GM23338 (cell line): ENCODE data around the gene PRM3.

Experiments used
- CREB1 ChIP-seq: fragments of 250-450 bp; sonication (Bioruptor Pico); IDR thresholded peaks from 2 replicates; pipeline ENCODE4 v1.5.0; 2020; ENCODE audit warnings: low read depth, mild to moderate bottlenecking, moderate library complexity
- EZH2 ChIP-seq: fragments of 200-600 bp; sonication (generic); IDR thresholded peaks from one replicate; pipeline ENCODE4 v1.8.0; 2017; ENCODE audit warnings: antibody characterized with exemption, mild to moderate bottlenecking, low read depth; ENCODE audit not compliant: unreplicated experiment
- EZH2phosphoT487 ChIP-seq: fragments of 200-600 bp; sonication (generic); IDR thresholded peaks from one replicate; pipeline ENCODE4 v1.8.1; 2018; ENCODE audit warnings: antibody characterized with exemption; ENCODE audit not compliant: unreplicated experiment
- JUNB ChIP-seq: IDR thresholded peaks from one replicate; pipeline ENCODE4 v1.6.1; 2016; ENCODE audit warnings: antibody characterized with exemption; ENCODE audit not compliant: unreplicated experiment
- NANOG ChIP-seq: IDR thresholded peaks from 2 replicates; pipeline ENCODE4 v1.6.1; 2016; ENCODE audit warnings: antibody characterized with exemption, borderline replicate concordance
- POLR2AphosphoS5 ChIP-seq: IDR thresholded peaks from 2 replicates; pipeline ENCODE4 v1.6.1; 2016; ENCODE audit warnings: antibody characterized with exemption, low read depth
- REST ChIP-seq: IDR thresholded peaks from one replicate; pipeline ENCODE4 v1.6.1; 2018; ENCODE audit warnings: antibody characterized with exemption; ENCODE audit not compliant: unreplicated experiment
- STAT1 ChIP-seq: IDR thresholded peaks from one replicate; pipeline ENCODE4 v1.6.1; 2016; ENCODE audit warnings: antibody characterized with exemption; ENCODE audit not compliant: unreplicated experiment
- ZNF114 ChIP-seq: fragments of 250-450 bp; sonication (Bioruptor Pico); IDR thresholded peaks from 2 replicates; pipeline ENCODE4 v1.5.0; 2020; ENCODE audit warnings: mild to moderate bottlenecking, moderate library complexity
- ZNF331 ChIP-seq: fragments of 250-450 bp; sonication (Bioruptor Pico); IDR thresholded peaks from 2 replicates; pipeline ENCODE4 v1.5.0; 2020; ENCODE audit warnings: low read depth, mild to moderate bottlenecking, moderate library complexity
- ZNF462 ChIP-seq: fragments of 250-450 bp; sonication (Bioruptor Pico); IDR thresholded peaks from 2 replicates; pipeline ENCODE4 v1.5.0; 2020; ENCODE audit warnings: mild to moderate bottlenecking, moderate library complexity
- TF ChIP-seq, protein P1 (sequence below), 2 experiments: fragments of 200-600 bp in 1 of 2; sonication (generic) in 1 of 2; conservative IDR thresholded peaks; 2 replicates each; pipeline versions ENCODE4 v1.5.1 to v1.6.1; 2016 to 2017; ENCODE audit warnings: antibody characterized with exemption in 2 of 2, low read depth in 2 of 2, mild to moderate bottlenecking in 2 of 2, moderate library complexity in 1 of 2
- TF ChIP-seq, protein P2 (sequence below): IDR thresholded peaks from 2 replicates; pipeline ENCODE4 v1.6.1; 2016; ENCODE audit warnings: antibody characterized with exemption

DNA sequence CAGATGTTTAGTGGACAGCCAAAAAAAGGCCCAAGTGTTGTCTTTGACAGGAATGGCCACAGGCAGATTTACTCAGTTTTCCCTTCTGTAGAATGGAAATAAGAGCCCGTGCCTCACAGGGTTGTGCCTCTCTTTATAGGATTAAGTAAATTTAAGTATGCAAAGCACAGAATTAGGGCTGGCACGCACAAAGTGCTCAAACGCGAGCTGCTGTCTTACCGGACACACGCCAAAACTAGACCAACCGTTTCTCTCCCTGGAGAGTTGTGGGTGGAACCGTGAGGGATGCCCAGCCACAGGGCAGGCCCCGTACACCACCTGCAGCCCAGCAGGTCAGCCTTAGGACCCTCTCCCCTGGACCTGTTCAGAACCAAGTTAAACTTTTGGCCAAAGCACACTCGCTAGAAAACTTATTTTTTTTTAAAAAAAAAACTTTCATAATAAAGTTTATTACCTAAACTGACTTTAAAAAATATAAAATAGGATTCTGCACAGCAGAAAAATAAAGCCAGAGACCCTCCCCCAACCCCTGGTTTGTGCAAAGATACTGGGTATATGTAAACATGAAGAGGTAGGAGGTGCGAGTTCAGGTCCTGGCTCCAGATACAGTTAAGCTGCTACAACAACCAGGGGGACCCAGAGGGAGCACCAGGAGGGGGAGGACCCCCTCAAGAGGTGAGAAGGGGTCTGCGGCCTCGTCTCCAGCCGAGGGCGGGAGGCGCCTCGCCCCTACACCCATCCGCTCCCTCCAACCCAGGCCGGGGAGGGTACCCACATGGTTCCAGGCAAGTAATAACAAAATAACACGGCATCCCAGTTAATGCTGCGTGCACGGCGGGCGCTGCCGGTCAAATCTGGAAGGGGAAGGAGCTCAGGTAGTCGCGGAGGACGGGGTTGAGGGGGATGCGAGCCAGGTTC is 19.2 kb downstream of the PRM3 start:
- TF ChIP-seq EZH2phosphoT487 (no peak), EZH2 (no peak), POLR2AphosphoS5 (no peak; the same call in 1 of the 2 replicates), REST (no peak), ZNF462 (no peak), CREB1 (CRISPR knock-in tag) (no peak), JUNB (no peak), STAT1 (no peak), NANOG (no peak), ZNF331 (CRISPR knock-in tag) (no peak), ZNF114 (CRISPR knock-in tag) (no peak)
- TF ChIP-seq, protein P1, sequence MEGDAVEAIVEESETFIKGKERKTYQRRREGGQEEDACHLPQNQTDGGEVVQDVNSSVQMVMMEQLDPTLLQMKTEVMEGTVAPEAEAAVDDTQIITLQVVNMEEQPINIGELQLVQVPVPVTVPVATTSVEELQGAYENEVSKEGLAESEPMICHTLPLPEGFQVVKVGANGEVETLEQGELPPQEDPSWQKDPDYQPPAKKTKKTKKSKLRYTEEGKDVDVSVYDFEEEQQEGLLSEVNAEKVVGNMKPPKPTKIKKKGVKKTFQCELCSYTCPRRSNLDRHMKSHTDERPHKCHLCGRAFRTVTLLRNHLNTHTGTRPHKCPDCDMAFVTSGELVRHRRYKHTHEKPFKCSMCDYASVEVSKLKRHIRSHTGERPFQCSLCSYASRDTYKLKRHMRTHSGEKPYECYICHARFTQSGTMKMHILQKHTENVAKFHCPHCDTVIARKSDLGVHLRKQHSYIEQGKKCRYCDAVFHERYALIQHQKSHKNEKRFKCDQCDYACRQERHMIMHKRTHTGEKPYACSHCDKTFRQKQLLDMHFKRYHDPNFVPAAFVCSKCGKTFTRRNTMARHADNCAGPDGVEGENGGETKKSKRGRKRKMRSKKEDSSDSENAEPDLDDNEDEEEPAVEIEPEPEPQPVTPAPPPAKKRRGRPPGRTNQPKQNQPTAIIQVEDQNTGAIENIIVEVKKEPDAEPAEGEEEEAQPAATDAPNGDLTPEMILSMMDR (conservative IDR thresholded peaks at IDR 0.05; ENCODE audit: low read depth in 2 of 2): no peak
- TF ChIP-seq, protein P2, sequence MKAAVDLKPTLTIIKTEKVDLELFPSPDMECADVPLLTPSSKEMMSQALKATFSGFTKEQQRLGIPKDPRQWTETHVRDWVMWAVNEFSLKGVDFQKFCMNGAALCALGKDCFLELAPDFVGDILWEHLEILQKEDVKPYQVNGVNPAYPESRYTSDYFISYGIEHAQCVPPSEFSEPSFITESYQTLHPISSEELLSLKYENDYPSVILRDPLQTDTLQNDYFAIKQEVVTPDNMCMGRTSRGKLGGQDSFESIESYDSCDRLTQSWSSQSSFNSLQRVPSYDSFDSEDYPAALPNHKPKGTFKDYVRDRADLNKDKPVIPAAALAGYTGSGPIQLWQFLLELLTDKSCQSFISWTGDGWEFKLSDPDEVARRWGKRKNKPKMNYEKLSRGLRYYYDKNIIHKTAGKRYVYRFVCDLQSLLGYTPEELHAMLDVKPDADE: no peak
